HG02884 (cell line): ENCODE measurements around the gene TTLL8.

Experiments
- ATAC-seq: cut with Tn5 transposase; IDR thresholded peaks from one replicate; pipeline ENCODE4 v1.9.1; 2021; ENCODE audit warnings: mild to moderate bottlenecking, moderate library complexity; ENCODE audit not compliant: unreplicated experiment

The TTLL8 gene

GRCh38 chr22:50062509-50063135 is 4.5 kb upstream of the TTLL8 start:
- ATAC-seq: no peak

GRCh38 chr22:50061824-50062355 is 3.8 kb upstream of the TTLL8 start:
- no peak for ATAC-seq

GRCh38 chr22:50061141-50061823 is 3.2 kb upstream of the TTLL8 start:
- no peak for ATAC-seq

- ATAC-seq: no peak
Observed at GRCh38 chr22:50060441-50061140, 2.5 kb upstream of the TTLL8 start.

GRCh38 chr22:50059881-50060262 is 1.8 kb upstream of the TTLL8 start:
- no peak for ATAC-seq

- ATAC-seq: no peak
Observed at GRCh38 chr22:50058906-50059880, 1.1 kb upstream of the TTLL8 start.

- no peak for ATAC-seq
Observed at GRCh38 chr22:50057278-50058060, 629 bp downstream of the TTLL8 start.

- no peak for ATAC-seq
Observed at GRCh38 chr22:50056214-50056972, 1.7 kb downstream of the TTLL8 start.

GRCh38 chr22:50053861-50054260 is 4.2 kb downstream of the TTLL8 start:
- ATAC-seq: no peak

GRCh38 chr22:50051930-50052329 is 6.2 kb downstream of the TTLL8 start:
- no peak for ATAC-seq

GRCh38 chr22:50049299-50050195 is 8.6 kb downstream of the TTLL8 start:
- ATAC-seq: no peak

GRCh38 chr22:50048836-50049235 is 9.3 kb downstream of the TTLL8 start:
- ATAC-seq: no peak

- ATAC-seq: no peak
Observed at GRCh38 chr22:50048061-50048765, 9.9 kb downstream of the TTLL8 start.

GRCh38 chr22:50047346-50047745 is 10.8 kb downstream of the TTLL8 start:
- ATAC-seq: no peak

GRCh38 chr22:50046481-50047245 is 11.4 kb downstream of the TTLL8 start:
- no peak for ATAC-seq

- no peak for ATAC-seq
Observed at GRCh38 chr22:50046019-50046415, 12.1 kb downstream of the TTLL8 start.
